Sigmoid colon (tissue), 4 donors: ENCODE data around the gene CBLIF.

Source experiments
- EP300 ChIP-seq, 4 donors: sonication (generic); formaldehyde crosslinking; IDR thresholded peaks; one replicate each; pipeline ENCODE4 v1.6.1; 2017; ENCODE audit warnings: antibody characterized with exemption in 4 of 4
- POLR2A ChIP-seq, 2 donors: fragments of 450-650 bp; IDR thresholded peaks; one replicate each; pipeline ENCODE4 v1.6.1; 2016; ENCODE audit warnings: antibody characterized with exemption in 2 of 2, mild to moderate bottlenecking in 2 of 2, moderate library complexity in 2 of 2
- POLR2AphosphoS5 ChIP-seq, 4 donors: sonication (generic); formaldehyde crosslinking; IDR thresholded peaks; one replicate each; pipeline ENCODE4 v1.6.1; 2017; ENCODE audit warnings: antibody characterized with exemption in 4 of 4

DNA sequence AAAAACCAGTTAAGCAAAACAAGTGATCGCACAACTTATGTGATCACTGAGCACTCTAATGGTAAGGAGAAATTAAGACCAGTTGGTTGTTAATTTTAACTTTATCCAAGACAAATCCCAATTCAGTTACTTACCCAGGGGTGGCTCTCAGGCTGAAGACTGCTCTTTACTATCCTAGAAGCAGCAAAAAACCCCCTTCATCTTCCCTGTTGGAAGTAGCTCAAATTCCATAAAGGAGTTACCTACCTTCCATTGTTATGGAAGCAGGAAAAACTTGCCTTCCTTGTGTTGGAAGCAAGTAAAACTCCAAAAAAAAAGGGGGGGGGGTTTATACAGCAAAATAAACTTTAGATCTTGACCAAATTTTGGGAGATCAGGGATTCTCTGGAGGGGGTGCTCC is 29.5 kb downstream of the CBLIF start:
- TF ChIP-seq POLR2A (IDR thresholded peaks at IDR 0.05) (no peak), POLR2AphosphoS5 (IDR thresholded peaks at IDR 0.05) (no peak), EP300 (IDR thresholded peaks at IDR 0.05) (no peak)
